Stimulated activated CD8-positive, alpha-beta memory T cell treated with anti-CD3 and anti-CD28 coated beads, Interleukin-15, amount 100 ng/mL, for 48 hours (primary cell): ENCODE results near the gene SLC38A1.
"Not testable (repeated sequence)": the region's sequence is repeated elsewhere in the genome, so short reads cannot be mapped to it uniquely, and the experiment has no call there.

Source experiments
- DNase-seq, 2 donors: peaks; one replicate each; pipeline ENCODE4 v3.0.0-alpha.2; 2020; ENCODE audit warnings: low read depth in 2 of 2

The SLC38A1 gene

GRCh38 chr12:46264057-46264456 lies 4.8 kb downstream of the SLC38A1 start:
- DNase-seq = no peak

GRCh38 chr12:46263140-46264016 lies 5.5 kb downstream of the SLC38A1 start:
- DNase-seq = no peak

GRCh38 chr12:46261646-46262045 lies 7.2 kb downstream of the SLC38A1 start:
- no peak for DNase-seq

DNA sequence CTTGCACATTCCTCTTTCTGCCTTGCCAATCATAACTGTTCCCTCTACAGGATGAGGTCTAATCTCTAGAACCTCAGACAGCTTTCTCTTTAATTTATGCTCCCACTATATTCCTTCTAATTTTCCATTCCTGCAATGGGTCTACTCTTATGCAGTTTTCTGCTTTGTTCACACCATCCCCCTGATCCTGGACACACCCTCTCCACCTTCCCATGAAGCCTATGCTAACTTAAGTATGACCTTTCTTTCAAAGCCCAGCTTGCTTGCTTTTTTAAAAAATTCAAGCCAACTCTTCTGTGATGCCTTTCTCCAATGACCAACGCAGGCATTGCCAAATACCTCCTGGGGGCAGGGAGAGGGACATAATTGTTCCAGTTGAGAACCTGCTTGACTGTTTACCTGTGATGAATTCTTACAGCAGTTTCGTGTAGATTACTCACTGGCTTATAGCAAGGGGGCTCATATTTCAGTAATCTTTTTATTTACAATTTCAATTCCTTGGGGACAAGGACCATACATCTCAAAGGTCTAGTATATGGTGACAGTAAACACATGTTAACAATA lies 7.8 kb downstream of the SLC38A1 start:
- no peak for DNase-seq

- no peak for DNase-seq
These were observed 8.5 kb downstream of the SLC38A1 start for GRCh38 chr12:46260124-46260912.

GRCh38 chr12:46259713-46260112 lies 9.1 kb downstream of the SLC38A1 start:
- DNase-seq = no peak

- DNase-seq = no peak
These were observed 9.8 kb downstream of the SLC38A1 start for GRCh38 chr12:46259071-46259470.

- no peak for DNase-seq
These were observed 10.7 kb downstream of the SLC38A1 start for GRCh38 chr12:46258129-46258528.

DNA sequence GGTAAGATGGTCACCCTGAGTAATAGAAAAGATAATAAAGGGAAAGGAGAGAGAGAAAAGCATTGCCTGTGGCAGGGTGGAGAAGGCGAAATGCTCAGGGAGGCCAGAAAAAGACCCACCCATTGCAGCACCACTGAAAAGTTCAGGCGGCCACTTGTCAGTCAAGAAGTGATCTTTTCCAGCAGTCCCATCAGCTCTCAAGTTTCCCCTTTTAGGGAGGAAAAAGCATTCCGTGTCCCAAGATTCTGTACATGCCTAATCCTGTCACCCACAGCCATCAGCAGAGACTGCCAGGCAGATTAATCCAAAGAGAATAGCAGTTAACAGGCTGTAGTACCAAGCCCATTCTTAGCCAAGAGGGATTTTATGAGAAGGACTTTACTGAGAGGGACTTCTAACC lies 11.9 kb downstream of the SLC38A1 start:
- no peak for DNase-seq

DNA sequence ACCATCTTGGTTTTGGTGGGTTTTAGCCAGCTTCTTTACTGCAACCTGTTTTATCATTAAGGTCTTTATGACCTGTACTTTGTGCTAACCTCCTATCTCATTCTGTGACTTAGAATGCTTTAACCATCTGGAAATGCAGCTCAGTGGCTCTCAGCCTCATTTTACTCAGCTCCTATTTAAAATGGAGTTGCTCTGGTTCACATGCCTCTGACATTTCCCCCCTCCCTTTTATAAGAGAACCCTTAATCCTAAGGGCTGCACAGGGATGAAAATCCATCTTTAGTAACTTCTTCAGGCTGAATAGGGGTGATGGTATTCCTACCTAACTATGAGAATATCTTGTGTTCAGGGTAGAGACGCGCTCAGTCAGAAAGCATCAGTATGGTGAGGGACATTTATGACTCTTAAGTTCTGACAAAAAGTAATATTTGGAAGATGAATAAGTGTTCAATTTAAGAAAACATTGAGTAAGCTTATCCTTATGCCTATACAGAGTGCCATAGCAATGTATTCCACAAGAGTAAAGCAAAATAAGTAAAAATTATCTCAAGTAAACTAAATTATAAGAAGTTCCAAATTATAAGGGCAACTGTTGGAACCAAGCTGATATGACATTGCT lies 15.2 kb downstream of the SLC38A1 start:
- no peak for DNase-seq

GRCh38 chr12:46251994-46252393 lies 16.8 kb downstream of the SLC38A1 start:
- DNase-seq = not testable (repeated sequence)

DNA sequence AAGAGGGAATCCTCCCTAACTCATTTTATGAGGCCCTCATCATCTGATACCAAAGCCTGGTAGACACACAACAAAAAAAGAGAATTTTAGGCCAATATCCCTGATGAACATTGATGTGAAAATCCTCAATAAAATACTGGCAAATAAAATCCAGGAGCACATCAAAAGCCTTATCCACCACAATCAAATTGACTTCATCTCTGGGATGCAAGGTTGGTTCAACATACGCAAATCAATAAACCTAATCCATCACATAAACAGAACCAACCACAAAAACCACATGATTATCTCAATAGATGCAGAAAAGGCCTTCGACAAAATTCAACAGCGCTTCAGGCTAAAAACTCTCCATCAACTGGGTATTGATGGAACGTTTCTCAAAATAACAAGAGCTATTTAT lies 18.9 kb downstream of the SLC38A1 start:
- not testable (repeated sequence) for DNase-seq

- DNase-seq = no peak
These were observed 22.7 kb downstream of the SLC38A1 start for GRCh38 chr12:46246021-46246700.

GRCh38 chr12:46244997-46245396 lies 23.8 kb downstream of the SLC38A1 start:
- no peak for DNase-seq

- DNase-seq = no peak
These were observed 24.4 kb downstream of the SLC38A1 start for GRCh38 chr12:46244273-46244915.

DNA sequence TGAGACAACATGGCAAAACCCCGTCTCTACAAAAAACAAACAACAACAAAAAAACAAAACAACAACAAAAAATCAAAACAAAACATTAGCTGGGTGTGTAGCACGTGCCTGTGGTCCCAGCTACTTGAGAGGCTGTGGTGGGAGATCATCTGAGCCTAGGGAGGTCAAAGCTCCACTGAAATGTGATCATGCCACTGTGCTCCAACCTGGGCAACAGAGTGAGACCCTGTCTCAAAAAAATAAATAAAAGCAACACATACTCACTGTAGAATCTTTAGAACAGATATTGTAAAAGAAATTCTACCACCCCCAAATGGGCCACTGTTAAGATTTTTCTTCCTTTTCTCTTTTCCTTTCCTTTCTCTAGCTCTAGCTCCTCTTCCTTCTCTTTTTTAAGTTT lies 26.3 kb downstream of the SLC38A1 start:
- DNase-seq = no peak

DNA sequence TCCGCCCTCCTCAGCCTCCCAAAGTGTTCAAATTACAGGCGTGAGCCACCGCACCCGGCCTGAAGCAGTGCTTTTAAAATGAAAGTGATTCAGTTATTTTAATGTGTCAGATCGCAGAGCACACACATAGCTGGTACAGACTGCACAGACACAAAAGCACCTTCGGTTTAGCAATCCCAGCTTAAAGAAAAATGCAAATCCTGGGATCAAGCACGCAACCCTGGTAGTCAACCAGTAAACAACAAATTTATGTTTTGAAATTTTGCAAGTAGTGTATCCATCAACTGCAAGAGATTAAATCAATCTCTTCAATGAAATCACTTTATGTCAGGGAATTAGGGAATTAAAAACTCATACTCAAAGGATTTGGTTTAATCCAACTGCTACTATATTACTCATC lies 28.4 kb downstream of the SLC38A1 start:
- no peak for DNase-seq

GRCh38 chr12:46238821-46239220 lies 30.0 kb downstream of the SLC38A1 start:
- DNase-seq = no peak

GRCh38 chr12:46237371-46238045 lies 31.3 kb downstream of the SLC38A1 start:
- DNase-seq = no peak

GRCh38 chr12:46234000-46234399 lies 34.8 kb downstream of the SLC38A1 start:
- DNase-seq = no peak
